ENCODE data around the gene RBPJL.
A peak's percentile ranks its signal among the peaks of the same experiment; 100 is the strongest.

Gene RBPJL, protein sequence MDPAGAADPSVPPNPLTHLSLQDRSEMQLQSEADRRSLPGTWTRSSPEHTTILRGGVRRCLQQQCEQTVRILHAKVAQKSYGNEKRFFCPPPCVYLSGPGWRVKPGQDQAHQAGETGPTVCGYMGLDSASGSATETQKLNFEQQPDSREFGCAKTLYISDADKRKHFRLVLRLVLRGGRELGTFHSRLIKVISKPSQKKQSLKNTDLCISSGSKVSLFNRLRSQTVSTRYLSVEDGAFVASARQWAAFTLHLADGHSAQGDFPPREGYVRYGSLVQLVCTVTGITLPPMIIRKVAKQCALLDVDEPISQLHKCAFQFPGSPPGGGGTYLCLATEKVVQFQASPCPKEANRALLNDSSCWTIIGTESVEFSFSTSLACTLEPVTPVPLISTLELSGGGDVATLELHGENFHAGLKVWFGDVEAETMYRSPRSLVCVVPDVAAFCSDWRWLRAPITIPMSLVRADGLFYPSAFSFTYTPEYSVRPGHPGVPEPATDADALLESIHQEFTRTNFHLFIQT

DNA sequence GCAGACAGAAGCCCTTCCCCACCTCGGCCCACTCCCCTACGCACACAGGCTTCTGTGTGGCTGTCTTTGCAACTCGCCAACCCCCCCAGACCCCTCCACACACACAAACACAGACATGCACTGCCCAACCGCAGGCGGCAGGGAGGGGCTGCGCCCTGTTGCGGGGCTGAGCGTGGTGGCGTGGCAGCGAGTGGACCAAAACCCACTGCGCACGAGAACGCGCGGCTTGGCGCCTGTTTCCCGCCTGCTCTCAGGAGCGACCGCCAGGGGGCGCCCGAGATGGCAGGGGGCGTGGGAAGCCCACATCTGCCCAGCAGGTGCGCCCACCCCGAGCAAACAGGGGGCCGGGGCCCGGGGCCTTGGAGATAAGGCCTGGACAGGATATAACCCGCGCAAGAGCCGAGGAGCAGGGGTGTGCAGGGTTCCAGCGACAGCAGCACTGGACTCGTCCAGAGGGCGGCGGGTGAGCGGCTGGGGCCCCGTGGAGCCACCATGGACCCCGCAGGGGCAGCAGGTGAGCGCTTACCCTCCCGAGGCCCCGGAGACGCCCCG is at the start of gene RBPJL:
Gene RBPJL, plus strand, starts transcription at position 410 of the 552 bp plus-strand sequence. Its CDS starts 83 bp downstream, at position 493.
- Histone ChIP-seq H3K4me3 (ENCODE audit: low read depth, low read length) (peak within 1 kb of the TSS; percentile 36; the same call in 1 of the 2 replicates), H3K4me1 (ENCODE audit: control insufficient read depth, insufficient read depth, low read length) (peaks cover 9% of the 10 kb centered on the region; the same call in 1 of the 2 replicates), H3K27me3 (ENCODE audit: control insufficient read depth, insufficient read depth, low read length) (peaks cover 9% of the 10 kb centered on the region; the same call in 1 of the 2 replicates), H3K9me3 (ENCODE audit: control insufficient read depth, insufficient read depth, low read length) (no peaks in the 10 kb centered on the region), H3K36me3 (ENCODE audit: control insufficient read depth, insufficient read depth, low read length) (no peaks in the 10 kb centered on the region), H3K9ac (ENCODE audit: low read depth, low read length) (no peak within 1 kb of the TSS), H3K27ac (ENCODE audit: low read depth, low read length) (no peak within 1 kb of the TSS)

DNA sequence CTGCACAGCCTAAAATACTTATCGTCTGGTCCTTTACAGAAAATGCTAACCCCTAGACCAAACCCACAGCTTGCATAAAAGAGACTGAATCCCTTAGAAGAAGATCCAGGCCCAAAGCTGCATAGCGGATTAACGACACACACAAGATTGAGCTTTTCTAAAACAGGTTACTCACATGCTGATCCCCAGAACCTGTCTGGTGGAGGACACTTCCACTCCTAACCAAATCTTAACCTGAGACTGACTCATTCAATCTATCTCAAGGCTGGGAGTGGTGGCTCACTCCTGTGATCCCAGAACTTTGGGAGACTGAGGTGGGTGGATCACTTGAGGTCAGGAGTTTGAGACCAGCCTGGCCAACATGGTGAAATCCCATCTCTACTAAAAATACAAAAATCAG is 49.5 kb upstream of the RBPJL start:
- Histone ChIP-seq H3K27me3 (ENCODE audit: control insufficient read depth, insufficient read depth, low read length) (no peaks in the 10 kb centered on the region), H3K36me3 (ENCODE audit: control insufficient read depth, insufficient read depth, low read length) (no peaks in the 10 kb centered on the region), H3K9ac (ENCODE audit: low read depth, low read length) (no peak overlapping the region)

DNA sequence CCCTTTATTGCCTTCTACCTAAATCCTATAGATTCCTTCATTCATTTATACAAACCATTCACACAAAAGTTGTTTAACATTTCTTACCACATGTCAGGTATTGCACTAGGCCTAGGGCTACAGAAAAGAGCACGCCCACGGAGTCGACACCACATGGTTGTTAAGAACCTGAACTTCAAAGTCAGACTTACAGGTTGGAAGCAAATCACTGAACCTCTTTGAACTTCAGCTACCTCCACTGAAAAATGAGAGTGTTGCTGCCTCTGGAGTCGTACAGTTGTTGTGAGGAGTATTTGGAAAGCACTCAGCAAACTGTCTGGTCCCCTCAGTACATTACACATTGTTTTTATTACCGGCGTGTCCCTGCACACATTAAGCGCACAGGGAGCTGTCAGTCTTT is 48.9 kb upstream of the RBPJL start:
- H3K4me3 ChIP-seq (ENCODE audit: low read depth, low read length), result no peak overlapping the region
- H3K36me3 ChIP-seq (ENCODE audit: control insufficient read depth, insufficient read depth, low read length), result no peaks in the 10 kb centered on the region
- H3K4me1 ChIP-seq (ENCODE audit: control insufficient read depth, insufficient read depth, low read length), result peaks cover 11% of the 10 kb centered on the region
- no peak overlapping the region for H3K27ac ChIP-seq (ENCODE audit: low read depth, low read length)
- no peaks in the 10 kb centered on the region for H3K27me3 ChIP-seq (ENCODE audit: control insufficient read depth, insufficient read depth, low read length)
- no peaks in the 10 kb centered on the region for H3K9me3 ChIP-seq (ENCODE audit: control insufficient read depth, insufficient read depth, low read length)
- H3K9ac ChIP-seq (ENCODE audit: low read depth, low read length), result no peak overlapping the region

More for the DNA sequence above, 49.5 kb upstream of the RBPJL start:
- peaks cover 11% of the 10 kb centered on the region for H3K4me1 ChIP-seq (ENCODE audit: control insufficient read depth, insufficient read depth, low read length)
- no peaks in the 10 kb centered on the region for H3K9me3 ChIP-seq (ENCODE audit: control insufficient read depth, insufficient read depth, low read length)
- H3K27ac ChIP-seq (ENCODE audit: low read depth, low read length), result no peak overlapping the region
- H3K4me3 ChIP-seq (ENCODE audit: low read depth, low read length), result no peak overlapping the region

DNA sequence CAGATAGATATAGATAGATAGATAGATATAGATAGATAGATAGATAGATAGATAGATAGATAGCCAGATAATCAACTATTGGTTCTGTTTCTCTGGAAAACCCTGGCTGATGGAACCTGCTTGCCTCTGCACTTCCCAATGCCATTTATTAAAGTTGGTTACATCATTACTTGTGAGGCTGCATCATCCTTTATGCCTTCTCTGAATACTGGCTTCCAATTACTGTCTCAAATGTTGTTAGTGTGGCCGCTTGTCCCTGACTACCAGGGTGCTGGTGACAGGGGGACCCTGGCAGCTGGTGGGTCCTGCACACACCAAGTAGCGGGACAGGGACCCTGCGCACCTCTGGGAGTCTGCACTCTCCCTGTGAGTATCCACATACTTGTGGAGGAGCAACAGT is 48.4 kb upstream of the RBPJL start:
- no peaks in the 10 kb centered on the region for H3K27me3 ChIP-seq (ENCODE audit: control insufficient read depth, insufficient read depth, low read length)
- no peak overlapping the region for H3K27ac ChIP-seq (ENCODE audit: low read depth, low read length)
- H3K4me3 ChIP-seq (ENCODE audit: low read depth, low read length), result no peak overlapping the region
- no peaks in the 10 kb centered on the region for H3K36me3 ChIP-seq (ENCODE audit: control insufficient read depth, insufficient read depth, low read length)
- peaks cover 11% of the 10 kb centered on the region for H3K4me1 ChIP-seq (ENCODE audit: control insufficient read depth, insufficient read depth, low read length)
- no peak overlapping the region for H3K9ac ChIP-seq (ENCODE audit: low read depth, low read length)
- H3K9me3 ChIP-seq (ENCODE audit: control insufficient read depth, insufficient read depth, low read length), result no peaks in the 10 kb centered on the region

DNA sequence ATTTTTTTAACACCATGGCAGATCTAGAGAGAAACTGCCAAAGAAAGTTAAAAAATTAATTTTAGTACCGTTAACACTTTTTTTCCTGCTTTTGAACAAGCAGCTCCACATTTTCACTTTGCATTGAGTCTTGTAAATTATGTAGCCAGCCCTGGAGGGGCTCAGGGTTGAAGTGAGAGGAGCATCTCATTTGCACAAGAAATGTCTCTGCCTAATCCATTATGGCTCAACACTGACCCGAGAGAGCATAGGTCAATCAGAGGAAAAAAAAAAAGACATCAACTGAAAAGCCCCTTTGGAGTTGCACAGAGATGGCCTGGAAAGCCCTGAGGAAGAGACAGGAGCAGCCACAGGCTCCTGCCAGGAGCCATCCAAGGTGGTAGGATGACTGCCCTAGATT is 48.0 kb upstream of the RBPJL start:
- H3K27ac ChIP-seq (ENCODE audit: low read depth, low read length), result no peak overlapping the region
- H3K9me3 ChIP-seq (ENCODE audit: control insufficient read depth, insufficient read depth, low read length), result no peaks in the 10 kb centered on the region
- no peak overlapping the region for H3K4me3 ChIP-seq (ENCODE audit: low read depth, low read length)
- H3K4me1 ChIP-seq (ENCODE audit: control insufficient read depth, insufficient read depth, low read length), result peaks cover 11% of the 10 kb centered on the region
- H3K36me3 ChIP-seq (ENCODE audit: control insufficient read depth, insufficient read depth, low read length), result no peaks in the 10 kb centered on the region
- H3K9ac ChIP-seq (ENCODE audit: low read depth, low read length), result no peak overlapping the region
- H3K27me3 ChIP-seq (ENCODE audit: control insufficient read depth, insufficient read depth, low read length), result no peaks in the 10 kb centered on the region

DNA sequence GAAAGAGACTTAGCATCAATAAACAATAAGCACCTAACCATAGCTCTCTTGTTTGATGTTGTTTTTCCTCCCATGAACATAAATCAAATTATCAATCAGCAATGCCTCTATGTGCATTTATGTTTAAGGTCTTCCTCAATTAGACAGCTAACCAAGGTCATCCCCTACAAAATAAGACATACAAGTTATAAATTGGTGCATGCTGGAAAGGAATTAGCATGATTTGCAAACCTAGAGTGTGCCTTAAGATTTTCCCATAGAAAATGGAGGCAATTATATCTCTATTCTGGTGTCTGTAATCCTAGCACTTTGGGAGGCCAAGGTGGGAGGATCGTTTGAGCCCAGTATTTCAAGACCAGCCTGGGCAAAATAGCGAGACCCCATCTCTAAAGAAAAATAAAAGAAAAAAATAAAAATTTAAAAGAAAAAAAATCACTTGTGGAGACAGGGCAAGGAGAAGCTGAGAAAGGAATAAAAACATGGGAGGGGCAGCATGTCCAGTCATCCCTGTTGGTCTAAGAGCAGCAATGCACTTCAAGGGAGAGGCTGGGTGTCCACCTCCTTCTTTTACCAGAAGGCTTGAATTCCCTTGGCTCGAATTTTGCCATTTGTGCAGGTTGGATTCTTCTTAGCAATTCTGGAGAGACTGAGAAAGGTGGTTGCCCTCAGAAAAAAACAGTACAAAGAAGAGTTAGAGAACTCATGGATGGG is 42.9 kb upstream of the RBPJL start:
- no peaks in the 10 kb centered on the region for H3K9me3 ChIP-seq (ENCODE audit: control insufficient read depth, insufficient read depth, low read length)
- H3K4me1 ChIP-seq (ENCODE audit: control insufficient read depth, insufficient read depth, low read length), result peaks cover 6% of the 10 kb centered on the region
- H3K4me3 ChIP-seq (ENCODE audit: low read depth, low read length), result no peak overlapping the region
- H3K9ac ChIP-seq (ENCODE audit: low read depth, low read length), result no peak overlapping the region
- H3K27ac ChIP-seq (ENCODE audit: low read depth, low read length), result no peak overlapping the region
- H3K27me3 ChIP-seq (ENCODE audit: control insufficient read depth, insufficient read depth, low read length), result no peaks in the 10 kb centered on the region
- H3K36me3 ChIP-seq (ENCODE audit: control insufficient read depth, insufficient read depth, low read length), result no peaks in the 10 kb centered on the region

DNA sequence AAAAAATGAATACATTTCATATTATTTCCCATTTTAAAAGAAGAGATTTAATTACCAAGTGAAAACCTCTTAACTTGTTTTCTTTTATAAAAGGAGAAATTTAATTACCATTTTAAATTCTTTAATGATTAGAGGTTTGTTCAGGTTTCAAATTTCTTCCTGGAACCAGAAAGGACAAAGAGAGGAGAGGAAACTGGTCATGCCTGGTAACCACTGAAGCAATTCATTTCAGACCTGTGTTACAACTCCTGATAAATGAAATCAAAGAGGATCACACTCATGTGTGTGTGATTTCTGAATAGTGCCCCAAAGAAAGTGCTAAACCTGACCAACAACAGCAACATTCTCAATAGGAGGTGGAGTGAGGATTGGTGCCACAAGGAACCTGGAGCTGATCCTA is 39.7 kb upstream of the RBPJL start:
- Histone ChIP-seq H3K27me3 (ENCODE audit: control insufficient read depth, insufficient read depth, low read length) (no peaks in the 10 kb centered on the region), H3K27ac (ENCODE audit: low read depth, low read length) (no peak overlapping the region), H3K36me3 (ENCODE audit: control insufficient read depth, insufficient read depth, low read length) (no peaks in the 10 kb centered on the region), H3K4me3 (ENCODE audit: low read depth, low read length) (no peak overlapping the region), H3K4me1 (ENCODE audit: control insufficient read depth, insufficient read depth, low read length) (peaks cover 2% of the 10 kb centered on the region), H3K9me3 (ENCODE audit: control insufficient read depth, insufficient read depth, low read length) (no peaks in the 10 kb centered on the region), H3K9ac (ENCODE audit: low read depth, low read length) (no peak overlapping the region)

DNA sequence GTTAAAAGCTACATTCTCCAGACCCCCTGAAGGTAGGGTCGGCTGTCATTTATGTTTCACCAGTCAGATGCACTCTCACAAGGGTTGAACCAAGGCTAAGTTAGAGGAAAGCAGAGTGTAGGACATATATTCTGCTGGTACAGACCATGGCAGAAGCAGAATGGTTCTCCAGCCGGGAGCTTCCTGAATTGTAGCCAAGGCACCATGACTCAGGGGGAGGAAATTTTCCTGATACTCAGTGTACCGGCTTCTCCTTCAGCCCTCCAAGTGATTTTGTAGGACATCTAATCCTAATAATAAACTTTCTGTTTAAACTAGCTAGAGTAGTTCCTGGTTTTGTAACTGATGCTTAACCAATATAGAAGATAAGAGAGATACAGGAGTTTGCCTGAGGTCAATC is 38.1 kb upstream of the RBPJL start:
- Histone ChIP-seq H3K36me3 (ENCODE audit: control insufficient read depth, insufficient read depth, low read length) (no peaks in the 10 kb centered on the region), H3K4me3 (ENCODE audit: low read depth, low read length) (no peak overlapping the region), H3K27ac (ENCODE audit: low read depth, low read length) (no peak overlapping the region), H3K4me1 (ENCODE audit: control insufficient read depth, insufficient read depth, low read length) (peaks cover 5% of the 10 kb centered on the region), H3K9ac (ENCODE audit: low read depth, low read length) (no peak overlapping the region), H3K9me3 (ENCODE audit: control insufficient read depth, insufficient read depth, low read length) (no peaks in the 10 kb centered on the region), H3K27me3 (ENCODE audit: control insufficient read depth, insufficient read depth, low read length) (no peaks in the 10 kb centered on the region)

DNA sequence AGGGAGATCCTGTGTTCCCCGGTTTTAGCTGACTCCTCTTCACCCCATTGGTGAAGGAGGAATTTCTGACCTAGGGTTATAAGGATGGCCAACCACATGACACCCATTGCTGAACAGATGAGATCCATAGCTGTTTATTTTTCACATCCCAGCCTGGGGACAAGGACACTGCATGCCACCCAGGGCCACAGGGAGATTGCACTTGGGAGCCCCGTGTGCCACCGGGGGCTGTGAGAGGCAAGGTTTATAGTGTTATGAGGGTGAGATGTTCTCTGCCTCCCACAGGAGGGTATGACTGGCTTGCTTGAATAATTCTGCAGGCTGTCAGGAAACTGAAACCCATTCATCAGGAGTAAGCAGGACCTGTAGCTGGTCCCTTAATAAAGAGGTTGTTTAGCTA is 37.6 kb upstream of the RBPJL start:
- Histone ChIP-seq H3K36me3 (ENCODE audit: control insufficient read depth, insufficient read depth, low read length) (no peaks in the 10 kb centered on the region), H3K27ac (ENCODE audit: low read depth, low read length) (no peak overlapping the region), H3K9ac (ENCODE audit: low read depth, low read length) (no peak overlapping the region), H3K4me1 (ENCODE audit: control insufficient read depth, insufficient read depth, low read length) (peaks cover 5% of the 10 kb centered on the region), H3K27me3 (ENCODE audit: control insufficient read depth, insufficient read depth, low read length) (no peaks in the 10 kb centered on the region), H3K9me3 (ENCODE audit: control insufficient read depth, insufficient read depth, low read length) (no peaks in the 10 kb centered on the region), H3K4me3 (ENCODE audit: low read depth, low read length) (no peak overlapping the region)

DNA sequence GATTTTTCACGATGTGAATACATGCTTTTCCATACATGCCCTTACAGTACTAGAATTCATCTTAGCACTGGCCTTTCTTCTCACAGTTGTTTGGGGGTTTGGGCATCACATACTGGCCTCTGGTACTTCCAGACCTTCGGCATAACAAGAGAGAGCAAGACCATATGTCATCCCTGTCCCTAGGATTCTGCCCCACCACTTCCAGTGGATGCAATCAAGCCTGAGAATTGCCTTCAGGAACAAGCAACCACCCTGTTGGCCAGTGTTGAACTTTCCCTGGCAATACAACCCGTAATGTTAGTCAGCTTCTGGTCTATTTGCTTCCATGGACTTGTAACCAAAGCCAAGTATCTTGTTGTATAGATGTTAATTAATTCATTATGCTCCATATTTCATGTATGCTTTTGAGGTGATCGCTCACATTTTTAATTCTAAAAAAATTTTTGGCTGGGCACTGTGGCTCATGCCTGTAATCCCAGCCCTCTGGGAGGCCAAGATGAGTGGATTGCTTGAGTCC is 36.8 kb upstream of the RBPJL start:
- no peak overlapping the region for H3K27ac ChIP-seq (ENCODE audit: low read depth, low read length)
- H3K9ac ChIP-seq (ENCODE audit: low read depth, low read length), result no peak overlapping the region
- H3K36me3 ChIP-seq (ENCODE audit: control insufficient read depth, insufficient read depth, low read length), result no peaks in the 10 kb centered on the region
- H3K27me3 ChIP-seq (ENCODE audit: control insufficient read depth, insufficient read depth, low read length), result no peaks in the 10 kb centered on the region
- peaks cover 5% of the 10 kb centered on the region for H3K4me1 ChIP-seq (ENCODE audit: control insufficient read depth, insufficient read depth, low read length)
- no peak overlapping the region for H3K4me3 ChIP-seq (ENCODE audit: low read depth, low read length)
- no peaks in the 10 kb centered on the region for H3K9me3 ChIP-seq (ENCODE audit: control insufficient read depth, insufficient read depth, low read length)
